ENCODE results near the gene SPDYE1.
"Not testable (repeated sequence)": the region's sequence is repeated elsewhere in the genome, so short reads cannot be mapped to it uniquely, and the experiment has no call there.

The SPDYE1 gene

DNA sequence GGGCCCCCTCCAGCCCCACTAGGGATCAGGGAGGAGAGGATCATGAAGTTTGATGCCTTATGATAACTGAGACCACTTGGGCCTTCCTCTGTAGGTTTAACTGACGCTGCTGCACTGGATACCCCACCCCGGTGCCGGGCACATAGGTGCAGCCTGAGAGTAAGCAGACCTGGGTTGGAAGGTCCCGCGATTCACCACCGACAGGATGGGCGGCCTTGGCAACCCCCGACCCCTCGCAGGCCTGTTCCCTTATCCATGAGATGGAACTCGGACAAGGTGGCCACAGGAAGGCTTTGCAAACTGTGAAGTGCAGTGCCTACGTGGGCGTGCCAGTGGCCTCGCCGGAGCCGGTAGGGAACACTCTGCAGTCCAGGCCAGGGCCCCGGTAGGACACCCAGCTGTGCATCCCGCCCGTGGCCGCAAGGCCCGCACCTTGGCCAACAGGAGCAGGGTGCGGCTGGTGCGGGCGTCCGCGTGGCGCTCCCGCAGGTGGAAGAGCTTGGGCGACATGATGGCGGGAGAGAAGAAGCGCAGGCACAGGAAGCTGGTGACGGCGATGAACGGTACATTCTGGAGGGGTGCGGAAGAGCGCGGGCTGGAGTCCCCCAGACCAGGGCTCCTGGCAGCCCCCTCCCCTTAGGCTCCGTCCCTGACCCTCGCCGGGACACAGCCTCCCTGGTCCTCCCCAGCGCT is 42.2 kb downstream of the SPDYE1 start:
- H3K9ac ChIP-seq, H3K36me3 ChIP-seq, H4K20me1 ChIP-seq, H3K9me3 ChIP-seq, H3K4me1 ChIP-seq, H3K27me3 ChIP-seq: not testable (repeated sequence)
- H3K4me2 ChIP-seq: peak overlapping the region; percentile 77
- peak overlapping the region; percentile 59 for H3K4me3 ChIP-seq
- H3K27ac ChIP-seq: peak overlapping the region; percentile 69

DNA sequence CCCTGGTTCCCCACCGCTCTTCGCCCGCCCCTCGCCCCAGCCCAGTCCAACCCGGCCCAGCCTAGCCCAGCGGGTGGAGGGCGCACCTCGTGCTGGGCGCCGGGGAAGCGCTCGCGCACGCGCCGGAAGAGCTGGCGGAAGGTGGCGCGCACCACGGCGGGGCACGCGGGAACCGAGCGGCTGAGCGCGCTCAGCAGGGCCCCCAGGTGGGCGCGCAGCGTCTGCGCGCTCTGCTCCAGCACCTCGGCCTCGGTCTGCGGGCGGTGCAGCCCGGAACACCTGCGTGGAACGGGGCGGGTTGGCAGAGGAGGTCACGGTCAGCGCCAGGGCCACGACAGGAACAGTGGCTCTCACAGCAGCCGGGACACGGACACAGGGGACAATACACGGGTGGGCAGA is 42.8 kb downstream of the SPDYE1 start:
- H3K4me3 ChIP-seq: peak overlapping the region; percentile 59
- H3K27me3 ChIP-seq, H3K9me3 ChIP-seq, H3K36me3 ChIP-seq, H4K20me1 ChIP-seq: not testable (repeated sequence)
- H3K4me1 ChIP-seq: peaks cover 12% of the 10 kb centered on the region
- peak overlapping the region; percentile 77 for H3K4me2 ChIP-seq
- peak overlapping the region; percentile 69 for H3K27ac ChIP-seq
- H3K9ac ChIP-seq: peak overlapping the region; percentile 63; the same call in 1 of the 2 replicates

DNA sequence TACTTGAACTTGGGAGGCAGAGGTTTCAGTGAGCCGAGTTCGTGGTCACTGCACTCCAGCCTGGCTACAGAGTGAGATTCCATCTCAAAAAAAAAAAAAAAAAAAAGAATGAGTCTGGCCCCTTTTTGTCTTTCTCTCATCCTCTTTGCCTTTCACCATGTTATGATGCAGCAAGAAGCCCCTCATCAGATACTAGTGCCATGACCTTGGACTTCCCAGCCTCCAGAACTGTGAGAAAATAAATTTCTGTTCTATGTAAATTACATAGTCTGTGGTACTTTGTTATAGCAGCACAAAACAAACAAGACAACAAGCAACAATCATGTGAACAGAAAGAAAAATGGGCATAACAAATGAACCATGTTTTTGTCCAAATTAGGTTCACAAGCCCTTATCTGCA is 44.5 kb downstream of the SPDYE1 start:
- Histone ChIP-seq H3K4me1 (peaks cover 29% of the 10 kb centered on the region), H3K4me3 (no peak overlapping the region), H3K9me3 (no peaks in the 10 kb centered on the region), H3K27ac (no peak overlapping the region), H3K36me3 (0 out of 2 replicates have a peak, but pooled peaks cover under 1% of the 10 kb centered on the region), H4K20me1 (peaks cover 18% of the 10 kb centered on the region), H3K27me3 (no peaks in the 10 kb centered on the region), H3K9ac (no peak overlapping the region), H3K4me2 (no peak overlapping the region)
- no peak for TF ChIP-seq Cebpa-rat (IDR thresholded peaks at IDR 0.05)

DNA sequence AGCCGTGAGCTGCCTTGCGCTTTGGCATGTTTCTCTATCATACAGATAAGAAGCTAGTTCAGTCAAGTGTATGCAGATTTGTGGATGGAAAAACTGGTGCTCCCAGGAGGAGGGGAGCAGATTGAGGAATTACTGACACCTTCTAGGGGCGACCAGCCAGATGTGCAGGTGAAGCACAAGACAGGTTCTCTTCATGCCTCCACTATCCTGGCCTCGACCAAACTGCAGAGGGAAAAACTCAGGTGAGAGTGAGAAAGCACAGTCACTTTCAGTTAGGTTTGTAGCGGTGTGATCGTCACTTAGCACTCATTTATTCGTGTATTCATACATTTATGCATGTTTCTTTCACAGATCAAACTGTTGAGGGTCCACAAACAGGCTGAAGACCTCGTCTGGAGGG is 46.2 kb downstream of the SPDYE1 start:
- H3K9me3 ChIP-seq: no peaks in the 10 kb centered on the region
- H3K4me1 ChIP-seq: peaks cover 45% of the 10 kb centered on the region
- peak overlapping the region; percentile 90 for H3K9ac ChIP-seq
- peak overlapping the region; percentile 89 for H3K27ac ChIP-seq
- H3K27me3 ChIP-seq: no peaks in the 10 kb centered on the region
- peaks cover 18% of the 10 kb centered on the region for H3K36me3 ChIP-seq
- H3K4me3 ChIP-seq: peak overlapping the region; percentile 97
- peak overlapping the region; percentile 97 for H3K4me2 ChIP-seq
- H4K20me1 ChIP-seq: peaks cover 35% of the 10 kb centered on the region
- TF ChIP-seq Cebpa-rat (IDR thresholded peaks at IDR 0.05): no peak

DNA sequence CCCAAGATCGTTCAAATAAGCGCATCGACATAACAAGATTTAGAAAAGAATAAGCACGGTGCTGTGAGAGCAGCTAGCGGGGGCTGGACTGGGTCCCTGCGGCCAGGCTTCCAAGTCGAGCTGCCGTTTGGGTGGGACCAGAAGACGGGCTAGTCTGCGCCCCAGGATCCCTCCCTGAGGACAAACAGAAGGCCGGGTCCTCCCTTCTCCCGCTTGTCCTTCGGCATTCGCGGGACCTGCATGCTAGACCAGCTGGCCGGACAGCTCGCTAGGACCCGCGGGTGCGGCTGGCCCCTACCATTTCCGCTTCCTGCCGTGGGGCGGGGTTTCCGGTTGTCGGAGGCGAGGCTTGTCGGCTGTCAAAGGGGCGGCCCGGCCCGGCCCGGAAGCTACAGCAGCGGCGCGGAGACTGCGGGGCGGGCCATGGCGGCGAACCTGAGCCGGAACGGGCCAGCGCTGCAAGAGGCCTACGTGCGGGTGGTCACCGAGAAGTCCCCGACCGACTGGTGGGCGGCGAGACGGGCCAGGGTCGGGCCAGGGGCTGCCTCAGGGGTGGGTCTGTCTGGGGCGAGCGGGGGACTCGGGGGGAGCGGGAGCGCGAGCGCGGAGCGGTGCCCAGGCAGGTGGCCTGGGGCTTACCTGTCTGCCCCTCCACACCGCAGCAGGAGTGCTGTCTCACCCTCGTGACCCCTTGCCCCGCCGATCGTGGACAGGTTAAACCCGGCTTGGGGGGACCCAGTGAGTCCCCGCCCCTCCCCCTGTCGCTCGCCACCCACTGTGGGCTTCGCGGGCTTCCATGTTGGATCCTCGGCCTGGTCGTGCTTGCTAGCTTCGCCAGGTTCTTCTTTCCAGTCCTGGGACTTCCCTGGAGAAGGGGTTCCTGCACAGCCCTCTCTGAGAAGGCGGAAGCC is 46.9 kb downstream of the SPDYE1 start, which contains the start of gene DBNL:
Gene DBNL, plus strand, starts transcription at position 388 of the 911 bp plus-strand sequence. Its CDS starts 36 bp downstream, at position 424.
- peak within 1 kb of the TSS; percentile 97 for H3K4me2 ChIP-seq
- peak within 1 kb of the TSS; percentile 97 for H3K4me3 ChIP-seq
- H3K27ac ChIP-seq: peak within 1 kb of the TSS; percentile 89
- peaks cover 42% of the 10 kb centered on the region for H4K20me1 ChIP-seq
- peaks cover 24% of the 10 kb centered on the region for H3K36me3 ChIP-seq
- no peaks in the 10 kb centered on the region for H3K9me3 ChIP-seq
- H3K4me1 ChIP-seq: peaks cover 49% of the 10 kb centered on the region
- peak within 1 kb of the TSS; percentile 90 for H3K9ac ChIP-seq
- TF ChIP-seq Cebpa-rat (IDR thresholded peaks at IDR 0.05): no peak
- H3K27me3 ChIP-seq: no peaks in the 10 kb centered on the region

DNA sequence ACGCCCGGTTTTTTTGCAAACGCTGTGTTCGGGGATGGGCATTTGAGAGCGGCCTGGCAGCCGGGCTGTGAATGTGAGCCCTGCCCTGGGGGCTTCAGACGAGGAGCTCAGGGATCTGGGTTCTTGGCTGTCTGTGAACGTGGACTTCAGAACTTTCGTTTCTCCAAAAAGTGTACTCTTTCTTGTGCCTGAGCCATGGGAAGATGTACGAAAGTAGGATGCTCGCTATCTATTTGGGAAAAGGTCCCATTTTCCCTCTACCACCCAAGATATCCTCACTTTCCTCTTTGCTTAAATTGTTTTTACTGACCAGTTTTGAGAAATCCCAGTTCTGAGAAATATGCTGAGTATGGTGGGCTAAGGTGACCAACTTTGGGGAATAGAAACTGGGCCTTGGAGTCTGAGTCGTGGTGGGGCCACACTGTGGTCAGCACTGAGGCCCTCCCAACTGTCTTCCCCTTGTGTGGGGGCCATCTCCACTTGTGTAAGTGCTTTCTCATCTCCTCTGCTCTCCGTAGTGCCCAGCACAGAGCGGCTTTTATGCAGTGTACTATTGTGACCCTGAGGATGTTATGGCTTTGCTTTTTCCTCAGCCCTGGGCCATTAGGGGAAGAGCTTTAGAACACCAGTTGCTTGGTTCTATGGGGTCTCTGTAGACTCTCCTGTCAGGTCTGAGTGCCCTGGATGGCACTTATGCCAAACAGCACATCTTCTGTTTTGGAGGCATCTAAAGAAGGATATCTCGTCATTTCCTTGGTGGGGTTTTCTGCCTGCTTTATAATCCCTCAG is 47.7 kb downstream of the SPDYE1 start:
- H3K9ac ChIP-seq: peak overlapping the region; percentile 90
- no peak for TF ChIP-seq Cebpa-rat (IDR thresholded peaks at IDR 0.05)
- H3K4me3 ChIP-seq: peak overlapping the region; percentile 97
- peak overlapping the region; percentile 97 for H3K4me2 ChIP-seq
- H3K9me3 ChIP-seq: no peaks in the 10 kb centered on the region
- peaks cover 50% of the 10 kb centered on the region for H4K20me1 ChIP-seq
- H3K27me3 ChIP-seq: no peaks in the 10 kb centered on the region
- H3K4me1 ChIP-seq: peaks cover 57% of the 10 kb centered on the region
- peak overlapping the region; percentile 89 for H3K27ac ChIP-seq
- H3K36me3 ChIP-seq: peaks cover 33% of the 10 kb centered on the region

DNA sequence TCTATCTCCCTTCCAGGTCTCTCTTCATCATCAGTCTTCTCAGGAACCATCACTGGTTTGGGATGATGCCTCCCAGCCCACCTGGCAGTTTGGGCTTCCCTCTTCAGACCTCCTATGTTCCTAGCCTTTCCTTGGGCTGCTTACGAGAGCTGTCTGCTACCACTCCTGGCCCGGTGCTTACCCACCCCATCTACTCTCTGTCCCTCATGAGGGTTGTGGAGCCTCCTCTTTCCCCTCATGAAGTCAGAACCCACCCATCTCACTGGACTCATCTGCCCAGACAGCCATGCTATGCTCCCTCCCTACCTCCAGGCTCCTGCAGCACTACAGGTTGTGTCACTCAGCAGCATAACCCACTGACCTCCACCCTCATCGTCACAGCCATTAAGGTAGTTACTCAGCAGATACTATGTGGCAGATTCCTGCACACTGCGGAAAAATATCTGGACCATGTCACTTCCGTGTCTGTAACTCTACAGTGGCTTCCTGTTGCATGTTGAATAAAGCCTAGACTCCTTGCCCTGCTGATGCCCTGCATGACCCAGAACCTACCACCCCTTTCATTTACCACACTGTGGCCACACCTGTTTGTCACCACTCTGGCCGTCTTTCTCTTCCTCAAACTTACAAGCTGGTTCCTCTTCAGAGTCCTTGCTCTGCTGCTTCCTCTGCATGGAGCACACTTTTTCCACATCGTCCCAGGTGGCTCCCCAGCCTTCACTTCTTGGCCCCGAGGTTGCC is 48.8 kb downstream of the SPDYE1 start:
- no peaks in the 10 kb centered on the region for H3K27me3 ChIP-seq
- H4K20me1 ChIP-seq: peaks cover 61% of the 10 kb centered on the region
- H3K4me2 ChIP-seq: peak overlapping the region; percentile 97
- H3K4me3 ChIP-seq: peak overlapping the region; percentile 97
- peak overlapping the region; percentile 90 for H3K9ac ChIP-seq
- H3K4me1 ChIP-seq: peaks cover 68% of the 10 kb centered on the region
- no peak for TF ChIP-seq Cebpa-rat (IDR thresholded peaks at IDR 0.05)
- H3K27ac ChIP-seq: peak overlapping the region; percentile 89
- H3K9me3 ChIP-seq: no peaks in the 10 kb centered on the region
- H3K36me3 ChIP-seq: peaks cover 43% of the 10 kb centered on the region

DNA sequence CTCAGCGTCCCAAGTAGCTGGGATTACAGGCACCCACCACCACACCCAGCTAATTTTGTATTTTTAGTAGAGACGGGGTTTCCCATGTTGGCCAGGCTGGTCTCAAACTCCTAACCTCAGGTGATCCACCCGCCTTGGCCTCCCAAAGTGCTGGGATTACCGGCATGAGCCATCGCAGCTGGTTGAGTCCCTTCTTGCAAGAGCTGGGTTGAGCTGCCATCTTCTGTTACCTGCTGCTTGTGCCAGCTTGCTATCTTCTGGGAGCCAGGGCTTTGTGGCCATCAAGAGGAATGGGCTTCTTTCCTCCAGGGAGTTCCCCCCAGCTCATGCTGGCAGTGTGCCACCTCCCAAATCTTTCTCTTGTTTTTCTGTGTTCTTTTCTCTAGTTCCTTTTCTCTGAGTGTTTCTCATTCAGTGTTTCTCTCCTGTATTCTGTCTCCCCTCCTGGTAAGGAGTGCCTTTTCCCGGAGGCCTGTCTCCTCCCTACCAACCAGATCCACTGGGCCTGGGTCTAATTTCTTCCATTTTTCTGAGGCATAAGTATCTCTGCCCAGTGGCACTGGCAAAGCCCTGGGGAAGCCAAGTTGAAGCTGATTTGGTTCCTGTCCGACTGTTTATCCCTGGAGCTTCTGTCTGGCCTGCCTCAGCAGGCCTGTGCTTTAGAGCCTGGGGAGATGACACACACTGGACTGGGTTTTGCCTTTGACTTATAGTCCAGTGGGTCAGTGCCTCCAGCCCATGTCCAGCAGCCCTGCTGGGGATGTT is 50.5 kb downstream of the SPDYE1 start:
- TF ChIP-seq Cebpa-rat (IDR thresholded peaks at IDR 0.05): no peak
- H3K27ac ChIP-seq: 0 out of 2 replicates have a peak overlapping the region, but pooled peaks have one; percentile 28
- peak overlapping the region; percentile 97 for H3K4me2 ChIP-seq
- no peak overlapping the region for H3K4me3 ChIP-seq
- no peak overlapping the region for H3K9ac ChIP-seq
- peaks cover 61% of the 10 kb centered on the region for H3K36me3 ChIP-seq
- peaks cover 77% of the 10 kb centered on the region for H4K20me1 ChIP-seq
- H3K9me3 ChIP-seq: no peaks in the 10 kb centered on the region
- peaks cover 82% of the 10 kb centered on the region for H3K4me1 ChIP-seq
- H3K27me3 ChIP-seq: no peaks in the 10 kb centered on the region
